CD4-positive, alpha-beta T cell (primary cell): ENCODE results near the gene AKT2. TPM values are rescaled to one million over a fixed set of nuclear protein-coding genes. Genes with fewer than 3 reads are reported as not detected.

Source experiments
- ATAC-seq: fragments of 200-7000 bp; cut with Tn5 transposase; one replicate; pipeline ENCODE4 v1.10.0; 2022; ENCODE audit warnings: mild to moderate bottlenecking; ENCODE audit not compliant: poor library complexity
- CTCF ChIA-PET: fragments of 350-600 bp; sonication (Branson Sonifier 250); formaldehyde crosslinking; loops from one replicate; lab custom pipeline; 2021; ENCODE audit warnings: antibody characterized with exemption, inconsistent platforms; lab: Charles Lee
- POLR2A ChIA-PET: fragments of 350-600 bp; sonication (Branson Sonifier 250); formaldehyde crosslinking; loops from one replicate; lab custom pipeline; 2021; ENCODE audit warnings: antibody characterized with exemption, inconsistent platforms; lab: Charles Lee
- DNase-seq, 14 experiments: peaks; one replicate each; pipeline ENCODE4 v3.0.0-alpha.2; 2013 to 2020; ENCODE audit warnings: mixed read lengths in 2 of 14
- H3K27ac ChIP-seq, 2 donors: one replicate each; pipeline versions ENCODE4 v1.5.1 to v1.7.0; 2013; ENCODE audit warnings: low read length in 2 of 2, low read depth in 1 of 2, mild to moderate bottlenecking in 1 of 2
- H3K27me3 ChIP-seq, 2 experiments: 1 replicate in 1 of 2; 2 replicates in 1 of 2; pipeline versions ENCODE4 v1.6.1 to v1.7.0; 2013; ENCODE audit warnings: low read length in 2 of 2, control low read depth in 1 of 2, mild to moderate bottlenecking in 1 of 2, moderate library complexity in 1 of 2; ENCODE audit not compliant: insufficient read depth in 2 of 2, control insufficient read depth in 1 of 2
- H3K36me3 ChIP-seq: one replicate; pipeline ENCODE4 v1.6.1; 2013; ENCODE audit warnings: low read length, control low read depth; ENCODE audit not compliant: insufficient read depth
- H3K4me1 ChIP-seq: one replicate; pipeline ENCODE4 v1.6.1; 2013; ENCODE audit warnings: low read length, control low read depth; ENCODE audit not compliant: insufficient read depth
- H3K4me3 ChIP-seq: one replicate; pipeline ENCODE4 v1.5.1; 2013; ENCODE audit warnings: mild to moderate bottlenecking, low read length, moderate library complexity
- H3K9me3 ChIP-seq, 2 experiments: 1 replicate in 1 of 2; 2 replicates in 1 of 2; pipeline versions ENCODE4 v1.6.1 to v1.7.0; 2013; ENCODE audit warnings: low read length in 2 of 2, mild to moderate bottlenecking in 2 of 2, control low read depth in 1 of 2, moderate library complexity in 1 of 2; ENCODE audit not compliant: control insufficient read depth in 1 of 2, insufficient read depth in 1 of 2
- H3K27ac Mint-ChIP-seq: one replicate; pipeline ENCODE4 v1.8.0; 2020; ENCODE audit warnings: mixed read lengths
- H3K27me3 Mint-ChIP-seq: one replicate; pipeline ENCODE4 v1.8.0; 2021; ENCODE audit warnings: mixed read lengths
- H3K36me3 Mint-ChIP-seq: one replicate; pipeline ENCODE4 v1.8.0; 2021; ENCODE audit warnings: low read depth, mixed read lengths
- H3K4me1 Mint-ChIP-seq: one replicate; pipeline ENCODE4 v1.8.0; 2021; ENCODE audit warnings: low read depth, mixed read lengths
- H3K4me3 Mint-ChIP-seq: one replicate; pipeline ENCODE4 v1.8.0; 2020; ENCODE audit warnings: mild to moderate bottlenecking, mixed read lengths
- H3K9me3 Mint-ChIP-seq: one replicate; pipeline ENCODE4 v1.8.0; 2020; ENCODE audit warnings: mixed read lengths
- CTCF ChIP-seq: fragments of 200-600 bp; IDR thresholded peaks from one replicate; pipeline ENCODE4 v1.8.0; 2022; ENCODE audit warnings: antibody characterized with exemption, mild to moderate bottlenecking
- intact Hi-C, 2 experiments: fragments of 100-400 bp; cut with DNase I in 1 of 2; cut with micrococcal nuclease in 1 of 2; formaldehyde crosslinking; loops; one replicate each; pipeline versions ENCODE4 v1.15.1 to v1.9.0; 2023 to 2025; cut with DNase I, micrococcal nuclease
- total RNA-seq, 174 experiments: library from RNA in 2 of 174; stranded (reverse) in 2 of 174; gene quantifications; one replicate each; pipeline ENCODE4 v1.2.3 and lab custom pipeline; 2021 to 2026

AKT2 gene
- total RNA-seq, 2 experiments from 2014 or later = 197 to 199 TPM

GRCh38 chr19:40241809-40242384 lies 43.2 kb downstream of the AKT2 start:
- POLR2A ChIA-PET = no interaction called here
- H3K36me3 Mint-ChIP-seq = peaks cover 76% of the 10 kb centered on the region
- no peak overlapping the region for H3K27ac Mint-ChIP-seq

GRCh38 chr19:40241125-40241808 lies 43.9 kb downstream of the AKT2 start:
- no peak for DNase-seq
- no peak overlapping the region for H3K27ac ChIP-seq
- intact Hi-C loops = no loop called here
- Mint-ChIP-seq H3K36me3 (peaks cover 79% of the 10 kb centered on the region), H3K27ac (no peak overlapping the region), H3K4me1 (peaks cover 1% of the 10 kb centered on the region), H3K4me3 (no peak overlapping the region), H3K27me3 (no peaks in the 10 kb centered on the region), H3K9me3 (no peaks in the 10 kb centered on the region)
- no peak overlapping the region for H3K4me3 ChIP-seq
- no peaks in the 10 kb centered on the region for H3K9me3 ChIP-seq
- H3K27me3 ChIP-seq = no peaks in the 10 kb centered on the region
- peaks cover 64% of the 10 kb centered on the region for H3K36me3 ChIP-seq
- CTCF ChIA-PET = no interaction called here
- TF ChIP-seq CTCF = no peak
- POLR2A ChIA-PET = no interaction called here
- ATAC-seq = no peak
- H3K4me1 ChIP-seq = no peaks in the 10 kb centered on the region

More at GRCh38 chr19:40241809-40242384, 43.2 kb downstream of the AKT2 start:
- ATAC-seq (no peak), DNase-seq (no peak)
- TF ChIP-seq CTCF = no peak
- Mint-ChIP-seq H3K9me3 (no peaks in the 10 kb centered on the region), H3K4me1 (peaks cover 4% of the 10 kb centered on the region), H3K27me3 (no peaks in the 10 kb centered on the region), H3K4me3 (no peak overlapping the region)
- Histone ChIP-seq H3K4me3 (no peak overlapping the region), H3K27me3 (no peaks in the 10 kb centered on the region), H3K36me3 (peaks cover 60% of the 10 kb centered on the region), H3K4me1 (no peaks in the 10 kb centered on the region), H3K27ac (no peak overlapping the region), H3K9me3 (no peaks in the 10 kb centered on the region)
- intact Hi-C loops = no loop called here
- CTCF ChIA-PET = no interaction called here

GRCh38 chr19:40240332-40240731 lies 44.8 kb downstream of the AKT2 start:
- Mint-ChIP-seq H3K4me1 (no peaks in the 10 kb centered on the region), H3K27ac (no peak overlapping the region), H3K36me3 (peaks cover 81% of the 10 kb centered on the region), H3K9me3 (no peaks in the 10 kb centered on the region), H3K4me3 (no peak overlapping the region), H3K27me3 (no peaks in the 10 kb centered on the region)
- ChIA-PET POLR2A (no interaction called here), CTCF (no interaction called here)
- intact Hi-C loops = no loop called here
- Histone ChIP-seq H3K9me3 (no peaks in the 10 kb centered on the region), H3K4me3 (no peak overlapping the region), H3K27ac (no peak overlapping the region), H3K36me3 (peaks cover 73% of the 10 kb centered on the region), H3K27me3 (no peaks in the 10 kb centered on the region), H3K4me1 (no peaks in the 10 kb centered on the region)
- ATAC-seq (no peak), DNase-seq (no peak)
- TF ChIP-seq CTCF = no peak
